IMR-90 (cell line): Measurements from ENCODE around the gene TM4SF4. TPM values are rescaled to one million over a fixed set of nuclear protein-coding genes. Genes with fewer than 3 reads are reported as not detected.
A peak's percentile ranks its signal among the peaks of the same experiment; 100 is the strongest.

Experiments used
- ATAC-seq: fragments of 200-7000 bp; cut with Tn5 transposase; 2 replicates; pipeline ENCODE4 v1.9.1; 2020; ENCODE audit warnings: low read depth, mild to moderate bottlenecking, moderate library complexity
- BruUV-seq: library from RNA; stranded (reverse); fragments of 400-500 nt; replicated peaks from 2 replicates; lab custom pipeline; 2021; lab: Mats Ljungman, UMichigan
- CTCF ChIA-PET: fragments of 300-600 bp; formaldehyde crosslinking; extraction: SDS; loops from one replicate; lab custom pipeline; 2021; ENCODE audit warnings: antibody characterized with exemption; lab: Yijun Ruan, JAX
- POLR2A ChIA-PET: fragments of 300-600 bp; sonication (Branson Sonifier 250); formaldehyde crosslinking; loops from one replicate; lab custom pipeline; 2022; ENCODE audit warnings: antibody characterized with exemption; ENCODE audit not compliant: unreplicated experiment; lab: Charles Lee
- DNase-seq: peaks from one replicate; pipeline ENCODE4 v3.0.0; 2013
- H2AFZ ChIP-seq: replicated peaks from 2 replicates; pipeline ENCODE3; 2013; ENCODE audit warnings: low read length, mild to moderate bottlenecking; ENCODE audit not compliant: poor library complexity
- H2AK5ac ChIP-seq: 2 replicates; pipeline ENCODE4 v1.6.1; 2013; ENCODE audit warnings: low read depth, low read length, inconsistent platforms
- H2AK9ac ChIP-seq: replicated peaks from 2 replicates; pipeline ENCODE3; 2013; ENCODE audit warnings: mild to moderate bottlenecking, low read depth, low read length, moderate library complexity; ENCODE audit not compliant: poor library complexity
- H2BK120ac ChIP-seq: 2 replicates; pipeline ENCODE4 v1.6.1; 2013; ENCODE audit warnings: low read depth, low read length, inconsistent platforms
- H2BK15ac ChIP-seq: 3 replicates; pipeline ENCODE4 v1.6.1; 2013; ENCODE audit warnings: low read depth, low read length, inconsistent platforms
- H2BK20ac ChIP-seq: 2 replicates; pipeline ENCODE4 v1.6.1; 2013; ENCODE audit warnings: low read depth, mild to moderate bottlenecking, inconsistent platforms, low read length, moderate library complexity
- H2BK5ac ChIP-seq: 2 replicates; pipeline ENCODE4 v1.6.1; 2013; ENCODE audit warnings: mild to moderate bottlenecking, low read depth, low read length, inconsistent platforms; ENCODE audit not compliant: poor library complexity, severe bottlenecking
- H3K14ac ChIP-seq: replicated peaks from 2 replicates; pipeline ENCODE4 v1.6.1; 2013; ENCODE audit warnings: low read depth, low read length, inconsistent platforms
- H3K18ac ChIP-seq: 2 replicates; pipeline ENCODE4 v1.6.1; 2013; ENCODE audit warnings: low read depth, low read length, control low read depth
- H3K23ac ChIP-seq: 2 replicates; pipeline ENCODE4 v1.6.1; 2013; ENCODE audit warnings: low read depth, low read length, inconsistent platforms
- H3K27ac ChIP-seq: 2 replicates; pipeline ENCODE4 v1.5.1; 2013; ENCODE audit warnings: mild to moderate bottlenecking, control low read depth, low read length; ENCODE audit not compliant: insufficient read depth
- H3K27me3 ChIP-seq: 2 replicates; pipeline ENCODE4 v1.6.1; 2013; ENCODE audit warnings: low read length; ENCODE audit not compliant: control insufficient read depth, insufficient read depth
- H3K36me3 ChIP-seq: 2 replicates; pipeline ENCODE4 v1.6.1; 2013; ENCODE audit warnings: low read length, mixed read lengths; ENCODE audit not compliant: control insufficient read depth, insufficient read depth
- H3K4ac ChIP-seq: 2 replicates; pipeline ENCODE4 v1.6.1; 2013; ENCODE audit warnings: low read depth, low read length, inconsistent platforms
- H3K4me1 ChIP-seq: 2 replicates; pipeline ENCODE4 v1.6.1; 2013; ENCODE audit warnings: low read length, mixed read lengths; ENCODE audit not compliant: control insufficient read depth, insufficient read depth
- H3K4me2 ChIP-seq: 2 replicates; pipeline ENCODE4 v1.6.1; 2013; ENCODE audit warnings: low read depth, mild to moderate bottlenecking, control low read depth, low read length, moderate library complexity
- H3K4me3 ChIP-seq: 2 replicates; pipeline ENCODE4 v1.5.1; 2013; ENCODE audit warnings: low read depth, mild to moderate bottlenecking, control low read depth, low read length, moderate library complexity; ENCODE audit not compliant: insufficient read depth
- H3K56ac ChIP-seq: 2 replicates; pipeline ENCODE4 v1.6.1; 2013; ENCODE audit warnings: low read length, inconsistent platforms; ENCODE audit not compliant: insufficient read depth; ENCODE audit errors: extremely low read depth
- H3K79me1 ChIP-seq, 2 experiments: 2 replicates each; pipeline ENCODE4 v1.6.1; 2013; ENCODE audit warnings: low read length in 2 of 2, inconsistent platforms in 1 of 2, low read depth in 1 of 2
- H3K9ac ChIP-seq: 2 replicates; pipeline ENCODE4 v1.6.1; 2013; ENCODE audit warnings: low read depth, low read length, control low read depth
- H3K9me1 ChIP-seq: 2 replicates; pipeline ENCODE4 v1.6.1; 2013; ENCODE audit warnings: low read length, inconsistent platforms; ENCODE audit not compliant: insufficient read depth
- H3K9me3 ChIP-seq: 2 replicates; pipeline ENCODE4 v1.6.1; 2013; ENCODE audit warnings: low read length; ENCODE audit not compliant: control insufficient read depth, insufficient read depth
- H4K20me1 ChIP-seq: 2 replicates; pipeline ENCODE4 v1.6.1; 2013; ENCODE audit warnings: low read length, inconsistent platforms; ENCODE audit not compliant: insufficient read depth
- H4K5ac ChIP-seq: 2 replicates; pipeline ENCODE4 v1.6.1; 2013; ENCODE audit warnings: mild to moderate bottlenecking, low read depth, low read length, control low read depth
- H4K8ac ChIP-seq, 2 experiments: 2 replicates each; pipeline ENCODE4 v1.6.1; 2013; ENCODE audit warnings: low read depth in 2 of 2, low read length in 2 of 2, control low read depth in 1 of 2, inconsistent platforms in 1 of 2
- H4K91ac ChIP-seq: 2 replicates; pipeline ENCODE4 v1.6.1; 2013; ENCODE audit warnings: low read depth, low read length, inconsistent platforms; ENCODE audit not compliant: insufficient read depth
- BHLHE40 ChIP-seq: fragments of 150-350 bp; IDR thresholded peaks from 2 replicates; pipeline ENCODE4 v1.6.1; 2016; ENCODE audit warnings: mild to moderate bottlenecking, low read depth, low read length
- CEBPB ChIP-seq: IDR thresholded peaks from 2 replicates; pipeline ENCODE4 v1.6.1; 2012; ENCODE audit warnings: low read depth, low read length, improper control_type of control experiment
- CHD1 ChIP-seq: IDR thresholded peaks from 2 replicates; pipeline ENCODE4 v1.6.1; 2012; ENCODE audit warnings: low read depth, low read length, improper control_type of control experiment
- ELK1 ChIP-seq: fragments of 150-350 bp; IDR thresholded peaks from 2 replicates; pipeline ENCODE4 v1.6.1; 2016; ENCODE audit warnings: low read depth, mild to moderate bottlenecking, low read length, moderate library complexity, borderline replicate concordance
- FOS ChIP-seq: fragments of 150-350 bp; IDR thresholded peaks from 2 replicates; pipeline ENCODE4 v1.6.1; 2016; ENCODE audit warnings: low read depth, low read length
- MAFK ChIP-seq: IDR thresholded peaks from 2 replicates; pipeline ENCODE4 v1.6.1; 2012; ENCODE audit warnings: low read depth, low read length, improper control_type of control experiment
- MAZ ChIP-seq: IDR thresholded peaks from 2 replicates; pipeline ENCODE4 v1.6.1; 2012; ENCODE audit warnings: low read depth, mild to moderate bottlenecking, low read length, improper control_type of control experiment, moderate library complexity, borderline replicate concordance
- MXI1 ChIP-seq: IDR thresholded peaks from 2 replicates; pipeline ENCODE4 v1.6.1; 2012; ENCODE audit warnings: low read depth, mild to moderate bottlenecking, low read length, moderate library complexity, borderline replicate concordance
- NFE2L2 ChIP-seq: fragments of 150-350 bp; IDR thresholded peaks from 2 replicates; pipeline ENCODE4 v1.6.1; 2016; ENCODE audit warnings: low read depth, mild to moderate bottlenecking, low read length
- POLR2A ChIP-seq: IDR thresholded peaks from 2 replicates; pipeline ENCODE4 v1.6.1; 2012; ENCODE audit warnings: mild to moderate bottlenecking, low read depth, low read length
- RAD21 ChIP-seq: IDR thresholded peaks from 2 replicates; pipeline ENCODE4 v1.6.1; 2012; ENCODE audit warnings: low read length, improper control_type of control experiment
- RCOR1 ChIP-seq: IDR thresholded peaks from 2 replicates; pipeline ENCODE4 v1.6.1; 2012; ENCODE audit warnings: mild to moderate bottlenecking, low read length, improper control_type of control experiment; ENCODE audit not compliant: insufficient replicate concordance
- RFX5 ChIP-seq: IDR thresholded peaks from 2 replicates; pipeline ENCODE4 v1.8.0; 2012; ENCODE audit warnings: low read depth, mild to moderate bottlenecking, low read length, moderate library complexity
- SMC3 ChIP-seq: fragments of 150-350 bp; IDR thresholded peaks from 2 replicates; pipeline ENCODE4 v1.6.1; 2016; ENCODE audit warnings: low read depth, mild to moderate bottlenecking, antibody characterized with exemption, low read length, moderate library complexity
- WGBS, 2 experiments: methylation state at CpG; one replicate each; pipeline versions ENCODE4 v1.1.5 to v1.1.7; 2013; ENCODE audit warnings: missing lambda C conversion rate in 2 of 2; ENCODE audit not compliant: insufficient read length in 1 of 2; ENCODE audit errors: extremely low coverage in 2 of 2; 5-methylcytosine and 5-hydroxymethylcytosine counted together
- dilution Hi-C: fragments of 300-500 bp; cut with HindIII; formaldehyde crosslinking; loops from one replicate; pipeline ENCODE4 v1.14.3; 2018; ENCODE audit warnings: low sequenced_read_pairs; ENCODE audit not compliant: unreplicated experiment
- in situ Hi-C: fragments of 300-500 bp; cut with MboI; formaldehyde crosslinking; loops from 3 replicates; pipeline ENCODE4 v1.14.3; 2019; ENCODE audit warnings: low sequenced_read_pairs, inconsistent platforms, mixed read lengths
- intact Hi-C: fragments of 100-400 bp; cut with micrococcal nuclease; formaldehyde crosslinking; loops from 2 replicates; pipeline ENCODE4 v1.10.0; 2022
- polyA plus RNA-seq, 3 experiments: library from polyadenylated mRNA; depleted of rRNA; stranded (reverse); fragments of >200 nt; gene quantifications; 2 replicates each; pipeline ENCODE4 v1.2.3, GENCODE V29; 2012; ENCODE audit warnings: low replicate concordance in 1 of 3
- total RNA-seq: library from RNA; depleted of rRNA; stranded (reverse); fragments of >200 nt; gene quantifications from 2 replicates; pipeline ENCODE4 v1.2.3, GENCODE V29; 2012
- TF ChIP-seq, protein P1 (sequence below): conservative IDR thresholded peaks from 2 replicates; pipeline ENCODE4 v1.5.1; 2012; ENCODE audit warnings: mild to moderate bottlenecking, low read depth, low read length, improper control_type of control experiment
- TF ChIP-seq, protein P2 (sequence below): fragments of 150-350 bp; IDR thresholded peaks from 2 replicates; pipeline ENCODE4 v1.6.1; 2017; ENCODE audit warnings: mild to moderate bottlenecking, antibody characterized with exemption, low read length, low read depth

TM4SF4 gene
- total and polyA plus RNA-seq, 2 of the 4 experiments (the other 2 are of a cell fraction) = 0.60 to 1.6 TPM

DNA sequence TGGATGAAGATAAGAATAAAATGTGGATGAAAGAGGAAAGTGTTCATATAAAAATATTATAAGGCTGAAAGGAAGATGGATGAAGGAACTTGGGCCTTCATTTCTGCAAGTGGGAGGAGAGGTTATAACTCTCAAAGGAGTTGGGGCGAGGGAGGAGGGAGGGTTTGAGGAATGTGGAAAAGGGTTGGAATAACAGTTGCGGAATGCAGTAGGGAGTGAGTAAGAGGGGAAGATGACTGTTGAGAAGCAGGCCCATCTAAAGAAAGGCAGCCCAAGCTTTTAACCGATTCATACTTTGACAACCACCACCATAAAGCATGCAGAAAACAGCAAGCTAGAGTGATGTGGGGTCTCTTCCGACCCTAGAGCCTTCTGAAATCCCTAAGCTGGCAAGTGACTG is 8.3 kb upstream of the TM4SF4 start:
- peak overlapping the region; percentile 94 for H4K91ac ChIP-seq
- peak overlapping the region; percentile 93 for H3K23ac ChIP-seq
- no peaks in the 10 kb centered on the region for H3K36me3 ChIP-seq
- H2AK5ac ChIP-seq = peak overlapping the region; percentile 50; the same call in 1 of the 2 replicates
- intact Hi-C loops = no loop called here
- peaks cover 0 to 5% of the 10 kb centered on the region in 2 experiments; a peak in 1 of 4 replicates for H3K79me1 ChIP-seq
- peak overlapping the region; percentile 93 for H2BK5ac ChIP-seq
- CTCF ChIA-PET = interaction anchor here (0.7 kb wide), 1 partner anchor 49 kb away, joined by 5 read pairs; no protein-coding TSS in a partner anchor
- dilution Hi-C loops = no loop called here
- H4K5ac ChIP-seq = peak overlapping the region; percentile 91
- peaks cover 25% of the 10 kb centered on the region for H3K4me1 ChIP-seq
- H3K9me1 ChIP-seq = peaks cover 21% of the 10 kb centered on the region
- H3K4me3 ChIP-seq = no peak overlapping the region
- WGBS, 2 experiments = no CpG with 5 or more reads among the region's 4 CpGs
- TF ChIP-seq MXI1 (no peak), MAZ (peak; percentile 76), RAD21 (no peak), FOS (0 out of 2 replicates have a peak, but pooled peaks have one; percentile 20), CHD1 (no peak), RFX5 (no peak), NFE2L2 (no peak), SMC3 (no peak), RCOR1 (peak; percentile 61), POLR2A (no peak), MAFK (no peak), BHLHE40 (no peak), CEBPB (peak; percentile 58), ELK1 (no peak)
- TF ChIP-seq, protein P1, sequence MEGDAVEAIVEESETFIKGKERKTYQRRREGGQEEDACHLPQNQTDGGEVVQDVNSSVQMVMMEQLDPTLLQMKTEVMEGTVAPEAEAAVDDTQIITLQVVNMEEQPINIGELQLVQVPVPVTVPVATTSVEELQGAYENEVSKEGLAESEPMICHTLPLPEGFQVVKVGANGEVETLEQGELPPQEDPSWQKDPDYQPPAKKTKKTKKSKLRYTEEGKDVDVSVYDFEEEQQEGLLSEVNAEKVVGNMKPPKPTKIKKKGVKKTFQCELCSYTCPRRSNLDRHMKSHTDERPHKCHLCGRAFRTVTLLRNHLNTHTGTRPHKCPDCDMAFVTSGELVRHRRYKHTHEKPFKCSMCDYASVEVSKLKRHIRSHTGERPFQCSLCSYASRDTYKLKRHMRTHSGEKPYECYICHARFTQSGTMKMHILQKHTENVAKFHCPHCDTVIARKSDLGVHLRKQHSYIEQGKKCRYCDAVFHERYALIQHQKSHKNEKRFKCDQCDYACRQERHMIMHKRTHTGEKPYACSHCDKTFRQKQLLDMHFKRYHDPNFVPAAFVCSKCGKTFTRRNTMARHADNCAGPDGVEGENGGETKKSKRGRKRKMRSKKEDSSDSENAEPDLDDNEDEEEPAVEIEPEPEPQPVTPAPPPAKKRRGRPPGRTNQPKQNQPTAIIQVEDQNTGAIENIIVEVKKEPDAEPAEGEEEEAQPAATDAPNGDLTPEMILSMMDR = no peak
- TF ChIP-seq, protein P2, sequence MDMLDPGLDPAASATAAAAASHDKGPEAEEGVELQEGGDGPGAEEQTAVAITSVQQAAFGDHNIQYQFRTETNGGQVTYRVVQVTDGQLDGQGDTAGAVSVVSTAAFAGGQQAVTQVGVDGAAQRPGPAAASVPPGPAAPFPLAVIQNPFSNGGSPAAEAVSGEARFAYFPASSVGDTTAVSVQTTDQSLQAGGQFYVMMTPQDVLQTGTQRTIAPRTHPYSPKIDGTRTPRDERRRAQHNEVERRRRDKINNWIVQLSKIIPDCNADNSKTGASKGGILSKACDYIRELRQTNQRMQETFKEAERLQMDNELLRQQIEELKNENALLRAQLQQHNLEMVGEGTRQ = no peak
- peak overlapping the region; percentile 98 for H2BK20ac ChIP-seq
- ATAC-seq = peak; percentile 97
- peak overlapping the region; percentile 97 for H3K4ac ChIP-seq
- in situ Hi-C loops = no loop called here
- 0 out of 2 replicates have a peak overlapping the region, but pooled peaks have one; percentile 8 for H3K9ac ChIP-seq
- peak overlapping the region; percentile 89 for H3K27ac ChIP-seq
- no TSS peak for BruUV-seq
- H3K56ac ChIP-seq = peak overlapping the region; percentile 97
- peak overlapping the region; percentile 45 for H2AK9ac ChIP-seq
- peak overlapping the region; percentile 98 for H2BK120ac ChIP-seq
- POLR2A ChIA-PET = no interaction called here
- H4K20me1 ChIP-seq = no peaks in the 10 kb centered on the region
- H3K14ac ChIP-seq = peak overlapping the region; percentile 94
- peak overlapping the region; percentile 78 for H2AFZ ChIP-seq
- H2BK15ac ChIP-seq = peak overlapping the region; percentile 97
- H3K4me2 ChIP-seq = peak overlapping the region; percentile 47
- H4K8ac ChIP-seq = peak overlapping the region; percentile 70 to 98
- no peaks in the 10 kb centered on the region for H3K9me3 ChIP-seq
- no peaks in the 10 kb centered on the region for H3K27me3 ChIP-seq
- DNase-seq = peak; percentile 90
- H3K18ac ChIP-seq = peak overlapping the region; percentile 96
